SK-N-SH (cell line): ENCODE measurements around the gene CLN3. TPM values are rescaled to one million over a fixed set of nuclear protein-coding genes. Genes with fewer than 3 reads are reported as not detected.

ENCODE experiments used
- CTCF ChIA-PET: fragments of 300-600, 350-600 bp; formaldehyde crosslinking; extraction: SDS; loops from one replicate; lab custom pipeline; 2021; lab: Yijun Ruan, JAX
- POLR2A ChIA-PET: fragments of 350-600 bp; sonication (Branson Sonifier 250); formaldehyde crosslinking; extraction: SDS; loops from one replicate; lab custom pipeline; 2020; ENCODE audit warnings: antibody characterized with exemption, inconsistent platforms; lab: Yijun Ruan, JAX
- DNase-seq: peaks from one replicate; pipeline ENCODE4 v3.0.0; 2012
- H2AFZ ChIP-seq: fragments of 200-600 bp; sonication (generic); 2 replicates; pipeline ENCODE4 v1.8.1; 2016; ENCODE audit warnings: antibody characterized with exemption, mild to moderate bottlenecking, low read depth
- H3F3A ChIP-seq: fragments of 200-600 bp; sonication (generic); replicated peaks from 2 replicates; pipeline ENCODE3; 2016; ENCODE audit warnings: antibody characterized with exemption, mild to moderate bottlenecking; ENCODE audit not compliant: insufficient read depth
- H3K27ac ChIP-seq, 2 experiments: fragments of 200-500 bp in 1 of 2; fragments of 200-600 bp in 1 of 2; sonication (Bioruptor generic) in 1 of 2; sonication (generic), shearing (Covaris generic) in 1 of 2; 2 replicates each; pipeline versions ENCODE4 v1.5.1 to v1.6.1; 2014 to 2016; ENCODE audit warnings: low read depth in 2 of 2, inconsistent platforms in 1 of 2, low read length in 1 of 2, mild to moderate bottlenecking in 1 of 2, mixed read lengths in 1 of 2
- H3K27me3 ChIP-seq: fragments of 200-600 bp; sonication (generic), shearing (Covaris generic); 2 replicates; pipeline ENCODE4 v1.6.1; 2016; ENCODE audit warnings: mixed run types; ENCODE audit not compliant: insufficient read depth
- H3K36me3 ChIP-seq, 2 experiments: fragments of 200-500 bp in 1 of 2; fragments of 200-600 bp in 1 of 2; sonication (Bioruptor generic) in 1 of 2; sonication (generic) in 1 of 2; replicated peaks in 1 of 2; 2 replicates each; pipeline versions ENCODE3 to v1.5.1; 2014 to 2016; ENCODE audit warnings: low read length in 1 of 2, mild to moderate bottlenecking in 1 of 2; ENCODE audit not compliant: insufficient read depth in 2 of 2, control insufficient read depth in 1 of 2
- H3K4me1 ChIP-seq, 2 experiments: fragments of 200-500 bp in 1 of 2; fragments of 200-600 bp in 1 of 2; sonication (Bioruptor generic) in 1 of 2; sonication (generic), shearing (Covaris generic) in 1 of 2; 2 replicates each; pipeline versions ENCODE4 v1.5.1 to v1.6.1; 2014 to 2016; ENCODE audit warnings: low read depth in 1 of 2, low read length in 1 of 2, mixed run types in 1 of 2; ENCODE audit not compliant: insufficient read depth in 2 of 2, control insufficient read depth in 1 of 2
- H3K4me2 ChIP-seq: fragments of 200-600 bp; sonication (generic), shearing (Covaris generic); 2 replicates; pipeline ENCODE4 v1.6.1; 2017; ENCODE audit warnings: mixed run types
- H3K4me3 ChIP-seq, 2 experiments: fragments of 200-500 bp in 1 of 2; fragments of 200-600 bp in 1 of 2; sonication (Bioruptor generic) in 1 of 2; sonication (generic), shearing (Covaris generic) in 1 of 2; 2 replicates each; pipeline versions ENCODE4 v1.5.1 to v1.8.1; 2014 to 2016; ENCODE audit warnings: low read depth in 2 of 2, inconsistent platforms in 1 of 2, low read length in 1 of 2, mild to moderate bottlenecking in 1 of 2, mixed read lengths in 1 of 2, moderate library complexity in 1 of 2
- H3K79me2 ChIP-seq: fragments of 200-600 bp; sonication (generic); 2 replicates; pipeline ENCODE4 v1.8.1; 2017; ENCODE audit warnings: mild to moderate bottlenecking; ENCODE audit not compliant: insufficient read depth
- H3K9ac ChIP-seq: fragments of 200-600 bp; sonication (generic); 2 replicates; pipeline ENCODE4 v1.6.1; 2017; ENCODE audit warnings: mixed run types
- H3K9me2 ChIP-seq: fragments of 200-600 bp; sonication (generic); 2 replicates; pipeline ENCODE4 v1.6.1; 2017; ENCODE audit warnings: mixed run types
- H3K9me3 ChIP-seq: fragments of 200-600 bp; sonication (generic); 2 replicates; pipeline ENCODE4 v1.6.1; 2017; ENCODE audit warnings: mixed run types, mild to moderate bottlenecking, moderate library complexity
- H4K20me1 ChIP-seq: fragments of 200-600 bp; sonication (generic); 2 replicates; pipeline ENCODE4 v1.6.1; 2017; ENCODE audit warnings: mild to moderate bottlenecking, mixed run types; ENCODE audit not compliant: insufficient read depth
- CHD2 ChIP-seq: fragments of 150-350 bp; IDR thresholded peaks from 2 replicates; pipeline ENCODE4 v1.6.1; 2018; ENCODE audit warnings: low read length; ENCODE audit not compliant: partially characterized antibody
- CTCF ChIP-seq: fragments of 200-600 bp; sonication (generic); IDR thresholded peaks from 2 replicates; pipeline ENCODE4 v1.6.1; 2017; ENCODE audit warnings: antibody characterized with exemption, mild to moderate bottlenecking, moderate library complexity
- ELF1 ChIP-seq: IDR thresholded peaks from 2 replicates; pipeline ENCODE4 v1.4.0; 2012
- FOXM1 ChIP-seq: IDR thresholded peaks from 2 replicates; pipeline ENCODE4 v1.4.0; 2012; ENCODE audit warnings: low read depth, mild to moderate bottlenecking
- GABPA ChIP-seq: IDR thresholded peaks from 2 replicates; pipeline ENCODE4 v1.4.0; 2012; ENCODE audit warnings: low read depth, mild to moderate bottlenecking
- GATA2 ChIP-seq: sonication (generic); formaldehyde crosslinking; IDR thresholded peaks from 2 replicates; pipeline ENCODE4 v1.5.0; 2020; ENCODE audit warnings: mild to moderate bottlenecking, missing genetic modification reagents
- IRF3 ChIP-seq: fragments of 150-350 bp; IDR thresholded peaks from 2 replicates; pipeline ENCODE4 v1.6.1; 2016; ENCODE audit warnings: mild to moderate bottlenecking, low read depth, low read length
- MAX ChIP-seq: IDR thresholded peaks from 2 replicates; pipeline ENCODE4 v1.4.0; 2012; ENCODE audit warnings: low read depth
- NRF1 ChIP-seq: IDR thresholded peaks from 2 replicates; pipeline ENCODE4 v1.6.1; 2012; ENCODE audit warnings: low read depth, mild to moderate bottlenecking, low read length
- RAD21 ChIP-seq: IDR thresholded peaks from 2 replicates; pipeline ENCODE4 v1.6.1; 2012; ENCODE audit warnings: mild to moderate bottlenecking, low read length
- RFX5 ChIP-seq: IDR thresholded peaks from 2 replicates; pipeline ENCODE4 v1.6.1; 2012; ENCODE audit warnings: mild to moderate bottlenecking, improper control_type of control experiment, low read length
- SIN3A ChIP-seq: IDR thresholded peaks from 2 replicates; pipeline ENCODE4 v1.6.1; 2012; ENCODE audit warnings: low read depth, mild to moderate bottlenecking, low read length, moderate library complexity, borderline replicate concordance
- TEAD4 ChIP-seq: IDR thresholded peaks from 2 replicates; pipeline ENCODE4 v1.4.0; 2012; ENCODE audit warnings: mild to moderate bottlenecking, borderline replicate concordance; ENCODE audit not compliant: insufficient read depth
- YY1 ChIP-seq: IDR thresholded peaks from 2 replicates; pipeline ENCODE4 v1.4.0; 2012; ENCODE audit warnings: low read depth, mild to moderate bottlenecking
- ZBTB33 ChIP-seq: IDR thresholded peaks from 2 replicates; pipeline ENCODE4 v1.4.0; 2012; ENCODE audit warnings: low read depth, borderline replicate concordance
- WGBS: methylation state at CpG from one replicate; pipeline ENCODE4 v1.1.6; 2017; ENCODE audit warnings: low lambda C conversion rate; 5-methylcytosine and 5-hydroxymethylcytosine counted together
- polyA plus RNA-seq, 3 experiments: library from polyadenylated mRNA; depleted of rRNA; stranded (reverse); fragments of >200 nt; gene quantifications; 2 replicates each; pipeline ENCODE4 v1.2.3, GENCODE V29; 2012

CLN3 gene
- polyA plus RNA-seq, 1 of the 3 experiments (the other 2 are of a cell fraction) = 18.5 TPM

- peak overlapping the region; percentile 97 for H3K9ac ChIP-seq
- no peaks in the 10 kb centered on the region for H3K9me3 ChIP-seq
- H3K36me3 ChIP-seq = no peaks in the 10 kb centered on the region
- WGBS = 61% methylated on average over 4 of the region's 4 CpGs
- H3K9me2 ChIP-seq = no peaks in the 10 kb centered on the region
- H3K4me2 ChIP-seq = 0 out of 2 replicates have a peak overlapping the region, but pooled peaks have one; percentile 97
- H3F3A ChIP-seq = no peaks in the 10 kb centered on the region
- POLR2A ChIA-PET = interaction anchor here (1.0 to 1.4 kb wide), 4 partner anchors 10 to 124 kb away, joined by 3 to 5 read pairs (median 4); no protein-coding TSS in a partner anchor
- peak overlapping the region; percentile 100 for H2AFZ ChIP-seq
- H3K79me2 ChIP-seq = peaks cover 7% of the 10 kb centered on the region; the same call in 1 of the 2 replicates
- peak overlapping the region; percentile 95 to 97 for H3K27ac ChIP-seq
- H3K27me3 ChIP-seq = no peaks in the 10 kb centered on the region
- CTCF ChIA-PET = interaction anchor here (0.9 to 1.2 kb wide), 3 partner anchors 17 to 371 kb away, joined by 3 to 5 read pairs (median 3); no protein-coding TSS in a partner anchor
- DNase-seq = no peak
- H3K4me1 ChIP-seq = no peaks in the 10 kb centered on the region; a peak in 1 of 4 replicates
- TF ChIP-seq GABPA = no peak
- H4K20me1 ChIP-seq = no peaks in the 10 kb centered on the region
- no peak overlapping the region; a peak in 1 of 4 replicates for H3K4me3 ChIP-seq
Measured at GRCh38 chr16:28492511-28492910, 637 bp upstream of the CLN3 start.

GRCh38 chr16:28491230-28491969 is 474 bp downstream of the CLN3 start:
- H3K79me2 ChIP-seq = peaks cover 7% of the 10 kb centered on the region; the same call in 1 of the 2 replicates
- no peaks in the 10 kb centered on the region for H3K9me3 ChIP-seq
- peak overlapping the region; percentile 100 for H2AFZ ChIP-seq
- 1% methylated on average over 24 of the region's 42 CpGs for WGBS
- POLR2A ChIA-PET = interaction anchor here (0.6 to 1.4 kb wide), 6 partner anchors 11 to 237 kb away, joined by 3 to 5 read pairs (median 4); no protein-coding TSS in a partner anchor
- no peaks in the 10 kb centered on the region; a peak in 1 of 4 replicates for H3K4me1 ChIP-seq
- TF ChIP-seq SIN3A (no peak), RFX5 (no peak), ELF1 (no peak), YY1 (no peak), GABPA (no peak), IRF3 (no peak), GATA2 (CRISPR knock-in tag) (no peak), MAX (no peak), CTCF (peak; percentile 43), ZBTB33 (no peak), CHD2 (no peak), RAD21 (peak; percentile 25), TEAD4 (no peak), FOXM1 (no peak), NRF1 (no peak)
- H3K4me2 ChIP-seq = peak overlapping the region; percentile 97
- H3K9me2 ChIP-seq = no peaks in the 10 kb centered on the region
- H3F3A ChIP-seq = no peaks in the 10 kb centered on the region
- peak overlapping the region; percentile 82 to 100 for H3K4me3 ChIP-seq
- peak overlapping the region; percentile 51 to 97; a peak in 2 of 4 replicates for H3K27ac ChIP-seq
- CTCF ChIA-PET = interaction anchor here (0.9 to 1.2 kb wide), 4 partner anchors 16 to 372 kb away, joined by 3 to 5 read pairs (median 3); no protein-coding TSS in a partner anchor
- H4K20me1 ChIP-seq = no peaks in the 10 kb centered on the region
- peak overlapping the region; percentile 97 for H3K9ac ChIP-seq
- no peaks in the 10 kb centered on the region for H3K36me3 ChIP-seq
- peak; percentile 68 for DNase-seq
- H3K27me3 ChIP-seq = no peaks in the 10 kb centered on the region
